HG03565 (cell line): ENCODE measurements around the gene TBK1.
"Not testable (repeated sequence)": the region's sequence is repeated elsewhere in the genome, so short reads cannot be mapped to it uniquely, and the experiment has no call there.

Experiments
- ATAC-seq: cut with Tn5 transposase; IDR thresholded peaks from one replicate; pipeline ENCODE4 v1.9.1; 2021; ENCODE audit warnings: mild to moderate bottlenecking, moderate library complexity; ENCODE audit not compliant: unreplicated experiment

TBK1 gene

DNA sequence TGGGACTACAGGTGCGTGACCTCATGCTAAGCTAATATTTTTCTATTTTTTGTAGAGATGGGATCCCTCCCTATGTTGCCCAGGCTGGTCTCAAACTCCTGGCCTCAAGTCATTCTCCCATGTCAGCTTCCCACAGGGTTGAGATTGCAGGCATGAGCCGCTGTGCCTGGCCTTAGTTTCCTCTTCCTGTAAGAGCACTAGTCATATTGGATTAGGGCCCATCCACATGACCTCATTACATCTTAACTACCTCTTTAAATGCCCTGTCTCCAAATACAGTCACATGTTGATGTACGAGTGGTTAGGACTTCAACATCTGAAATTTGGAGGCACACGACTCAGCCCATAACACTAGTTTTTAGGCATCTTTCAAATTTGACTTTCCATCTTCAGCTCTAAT, 86.2 kb downstream of the TBK1 start:
- no peak for ATAC-seq

DNA sequence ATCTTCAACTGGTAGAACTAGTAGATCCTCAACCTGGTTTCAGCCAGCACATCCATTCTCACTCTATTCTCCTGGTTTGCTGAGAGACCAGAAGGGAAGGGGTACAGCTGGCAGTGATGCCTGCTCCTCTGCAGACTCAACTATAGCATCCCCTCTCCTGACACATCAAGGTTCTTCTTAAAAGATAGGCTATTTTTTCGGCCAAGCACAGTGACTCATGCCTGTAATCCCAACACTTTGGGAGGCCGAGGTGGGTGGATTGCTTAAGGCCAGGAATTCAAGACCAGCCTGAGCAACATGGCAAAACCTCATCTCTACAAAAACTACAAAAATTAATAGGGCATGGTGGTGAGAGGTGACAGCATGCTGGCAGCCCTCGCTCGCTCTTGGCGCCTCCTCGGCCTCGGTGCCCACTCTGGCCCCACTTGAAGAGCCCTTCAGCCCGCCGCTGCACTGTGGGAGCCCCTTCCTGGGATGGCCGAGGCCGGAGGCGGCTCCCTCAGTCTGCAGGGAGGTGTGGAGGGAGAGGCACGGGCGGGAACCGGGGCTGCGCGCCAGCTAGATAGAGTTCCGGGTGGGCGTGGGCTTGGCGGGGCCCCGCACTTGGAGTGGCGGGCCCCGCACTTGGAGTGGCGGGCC, 90.6 kb downstream of the TBK1 start:
- not testable (repeated sequence) for ATAC-seq

DNA sequence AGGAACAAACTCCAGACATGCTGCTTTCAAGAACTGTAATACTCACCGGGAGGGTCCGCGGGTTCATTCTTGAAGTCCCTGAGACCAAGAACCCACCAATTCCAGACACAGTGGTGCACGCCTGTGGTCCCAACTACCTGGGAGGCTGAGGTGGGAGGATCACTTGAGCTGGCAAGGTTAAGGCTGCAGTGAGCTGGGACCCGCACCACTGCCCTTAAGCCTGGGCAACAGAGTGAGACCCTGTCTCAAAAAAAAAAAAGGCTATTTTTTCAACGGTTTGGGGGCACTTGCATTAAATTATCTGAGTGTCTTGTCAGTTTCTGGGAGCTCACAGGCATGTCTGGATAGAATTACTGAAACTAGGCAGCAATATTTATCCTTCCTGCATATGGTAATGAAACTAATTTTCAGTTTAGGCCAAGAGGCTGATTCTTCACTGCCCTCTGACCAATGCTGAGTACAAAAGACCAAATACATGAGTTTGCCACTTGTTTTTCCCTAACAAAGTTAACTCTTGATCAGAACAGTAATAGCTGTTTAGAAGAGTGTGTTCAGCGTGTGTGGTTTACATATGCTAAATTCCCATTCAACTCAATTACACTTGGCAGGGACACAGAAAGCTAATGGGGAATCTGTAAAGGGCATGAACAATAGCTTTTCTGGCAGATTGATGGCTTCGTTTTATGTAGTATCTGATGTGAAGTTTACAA, 92.6 kb downstream of the TBK1 start:
- ATAC-seq, result no peak

DNA sequence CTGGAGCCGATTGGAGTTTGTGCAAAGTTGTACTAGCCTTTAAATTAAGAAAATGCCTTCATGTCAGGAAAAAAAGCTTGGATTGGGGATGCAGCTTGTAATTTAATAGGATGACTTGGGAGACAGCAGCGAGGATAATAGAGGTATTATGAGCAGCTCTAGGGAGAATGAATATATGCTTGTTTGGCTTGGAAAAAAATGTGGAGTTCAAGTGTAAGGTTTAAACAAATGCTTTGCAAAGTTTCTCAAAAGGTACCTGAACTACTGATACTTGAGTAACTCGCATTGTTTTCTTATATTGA, 93.1 kb downstream of the TBK1 start:
- ATAC-seq, result no peak

DNA sequence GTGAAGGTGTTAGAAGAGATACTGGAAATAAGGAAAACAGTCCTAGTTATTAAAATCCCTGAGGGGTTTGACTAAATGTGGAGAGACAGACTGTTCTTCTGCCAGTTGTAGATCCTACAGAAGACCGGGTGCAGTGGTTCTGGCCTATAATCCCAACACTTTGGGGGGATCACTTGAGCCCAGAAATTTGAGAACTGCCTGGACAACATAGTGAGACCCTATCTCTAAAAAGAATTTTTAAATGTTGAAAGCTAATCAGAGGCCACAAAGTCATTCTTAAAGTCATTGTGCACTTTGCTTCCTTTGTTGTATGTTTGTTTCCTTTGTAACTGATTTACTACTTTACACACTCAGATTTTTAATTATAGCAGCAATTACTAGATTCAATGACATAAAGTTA, 97.2 kb downstream of the TBK1 start:
- no peak for ATAC-seq

DNA sequence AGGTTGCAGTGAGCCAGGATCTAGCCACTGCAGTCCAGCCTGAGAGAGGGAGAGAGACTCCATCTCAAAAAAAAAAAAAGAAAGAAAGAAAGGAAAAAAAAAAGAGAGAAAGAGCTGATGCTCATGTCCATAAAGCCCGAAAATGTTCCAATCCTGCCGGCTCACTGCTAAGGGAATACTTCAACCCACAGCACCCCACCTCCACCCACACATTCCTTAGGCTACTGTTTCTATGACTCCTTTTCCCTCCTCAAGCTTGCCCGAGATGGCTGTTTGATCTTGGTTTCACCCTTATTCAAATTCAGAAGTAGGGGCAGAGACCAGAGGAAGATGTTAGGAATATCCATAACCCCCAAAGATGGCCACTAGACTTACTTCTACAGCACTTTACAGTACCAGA, 98.8 kb downstream of the TBK1 start:
- no peak for ATAC-seq

DNA sequence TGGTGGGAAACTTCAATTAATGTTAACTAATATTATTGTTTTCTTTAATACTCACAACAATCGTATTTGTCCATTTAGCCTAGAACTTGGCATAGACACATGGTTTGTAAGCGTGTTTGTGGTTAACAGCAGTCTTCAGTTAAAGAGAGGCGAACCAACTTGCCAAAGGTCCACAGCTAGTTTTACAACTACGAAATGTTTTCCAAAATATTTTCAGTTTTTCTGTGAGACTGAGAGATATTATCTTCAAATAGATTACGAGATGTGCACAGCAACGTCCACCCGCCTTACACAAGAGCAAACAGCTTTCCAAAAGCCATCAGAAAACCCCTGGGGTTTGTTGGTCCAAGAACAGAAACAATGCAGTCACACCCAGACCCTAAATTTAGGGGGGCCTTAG, 99.8 kb downstream of the TBK1 start:
- ATAC-seq, result no peak
